H1 (cell line): Measurements from ENCODE around the gene LARP4B. TPM values are rescaled to one million over a fixed set of nuclear protein-coding genes. Genes with fewer than 3 reads are reported as not detected.

Experiments used
- CTCF ChIA-PET: fragments of 300-600 bp; sonication (Branson Sonifier 250); formaldehyde crosslinking; loops from one replicate; lab custom pipeline; 2021; ENCODE audit not compliant: partially characterized antibody; lab: Charles Lee
- POLR2A ChIA-PET: fragments of 300-600 bp; sonication (Branson Sonifier 250); formaldehyde crosslinking; loops from one replicate; lab custom pipeline; 2021; ENCODE audit warnings: inconsistent platforms; ENCODE audit not compliant: partially characterized antibody; lab: Charles Lee
- DNase-seq, 2 experiments: peaks; one replicate each; pipeline versions ENCODE4 v3.0.0 to v3.0.0-alpha.2; 2010 to 2022; ENCODE audit warnings: low spot score in 2 of 2, low read depth in 1 of 2, mixed read lengths in 1 of 2
- FAIRE-seq: peaks from 2 replicates; lab custom pipeline; 2011; peaks lifted over from hg19 to GRCh38; lab: Jason Lieb, UNC
- H2AFZ ChIP-seq: 2 replicates; pipeline ENCODE4 v1.8.1; 2012; ENCODE audit warnings: low read length, inconsistent platforms
- H2AK5ac ChIP-seq: 2 replicates; pipeline ENCODE4 v1.6.1; 2013; ENCODE audit warnings: low read depth, low read length
- H2BK120ac ChIP-seq: replicated peaks from 2 replicates; pipeline ENCODE3; 2013; ENCODE audit warnings: low read depth, low read length, inconsistent platforms
- H2BK12ac ChIP-seq: 2 replicates; pipeline ENCODE4 v1.6.1; 2013; ENCODE audit warnings: low read depth, low read length
- H2BK15ac ChIP-seq: 2 replicates; pipeline ENCODE4 v1.6.1; 2013; ENCODE audit warnings: low read length
- H2BK20ac ChIP-seq: 2 replicates; pipeline ENCODE4 v1.6.1; 2013; ENCODE audit warnings: low read length
- H2BK5ac ChIP-seq: 2 replicates; pipeline ENCODE4 v1.6.1; 2013; ENCODE audit warnings: low read depth, low read length
- H3K14ac ChIP-seq: 2 replicates; pipeline ENCODE4 v1.6.1; 2013; ENCODE audit warnings: inconsistent platforms; ENCODE audit not compliant: insufficient read length
- H3K18ac ChIP-seq: 2 replicates; pipeline ENCODE4 v1.6.1; 2013; ENCODE audit warnings: low read length; ENCODE audit errors: extremely low read depth
- H3K23ac ChIP-seq: 2 replicates; pipeline ENCODE4 v1.6.1; 2013; ENCODE audit warnings: inconsistent platforms; ENCODE audit not compliant: insufficient read length
- H3K23me2 ChIP-seq: 2 replicates; pipeline ENCODE4 v1.6.1; 2013; ENCODE audit warnings: low read depth, low read length
- H3K27ac ChIP-seq: 2 replicates; pipeline ENCODE4 v1.6.1; 2011; ENCODE audit warnings: low read depth, low read length, inconsistent platforms
- H3K27me3 ChIP-seq, 4 experiments: replicated peaks in 1 of 4; 1 replicate in 1 of 4; 2 replicates in 3 of 4; pipeline versions ENCODE4 v1.6.1 to v1.8.1; 2011 to 2013; ENCODE audit warnings: low read length in 3 of 4, mild to moderate bottlenecking in 3 of 4, inconsistent platforms in 2 of 4, mixed read lengths in 2 of 4, moderate library complexity in 1 of 4; ENCODE audit not compliant: control insufficient read depth in 3 of 4, insufficient read depth in 3 of 4; ENCODE audit errors: extremely low read depth in 1 of 4
- H3K36me3 ChIP-seq, 4 experiments: 2 replicates each; pipeline versions ENCODE4 v1.6.1 to v1.8.1; 2011 to 2013; ENCODE audit warnings: mild to moderate bottlenecking in 4 of 4, low read length in 3 of 4, moderate library complexity in 2 of 4, control low read depth in 1 of 4, inconsistent platforms in 1 of 4; ENCODE audit not compliant: insufficient read depth in 4 of 4, control insufficient read depth in 2 of 4
- H3K4ac ChIP-seq: replicated peaks from 2 replicates; pipeline ENCODE3; 2013; ENCODE audit warnings: low read length, low read depth, mixed read lengths, inconsistent platforms; ENCODE audit not compliant: insufficient read length
- H3K4me1 ChIP-seq, 4 experiments: replicated peaks in 1 of 4; 1 replicate in 1 of 4; 2 replicates in 3 of 4; pipeline versions ENCODE4 v1.6.1 to v1.8.1; 2011 to 2013; ENCODE audit warnings: low read length in 3 of 4, inconsistent platforms in 2 of 4, mixed read lengths in 1 of 4; ENCODE audit not compliant: insufficient read depth in 4 of 4, control insufficient read depth in 3 of 4
- H3K4me2 ChIP-seq, 2 experiments: 2 replicates each; pipeline versions ENCODE4 v1.6.1 to v1.8.1; 2011 to 2013; ENCODE audit warnings: low read depth in 2 of 2, low read length in 2 of 2, control low read depth in 1 of 2, inconsistent platforms in 1 of 2, mild to moderate bottlenecking in 1 of 2; ENCODE audit not compliant: insufficient read depth in 1 of 2
- H3K4me3 ChIP-seq, 4 experiments: fragments of 200-600, 300-600 bp in 1 of 4; sonication (generic), shearing (Covaris generic), sonication (Bioruptor Twin) in 1 of 4; 2 replicates each; pipeline versions ENCODE4 v1.5.1 to v1.8.1; 2011 to 2016; ENCODE audit warnings: low read length in 4 of 4, low read depth in 3 of 4, control low read depth in 2 of 4, inconsistent platforms in 2 of 4, mild to moderate bottlenecking in 2 of 4, mixed read lengths in 1 of 4, moderate library complexity in 1 of 4; ENCODE audit not compliant: insufficient read depth in 2 of 4; ENCODE audit errors: extremely low read depth in 1 of 4
- H3K56ac ChIP-seq: replicated peaks from 2 replicates; pipeline ENCODE3; 2013; ENCODE audit warnings: low read depth, mild to moderate bottlenecking, mixed read lengths, low read length, inconsistent platforms; ENCODE audit not compliant: insufficient read length
- H3K79me1 ChIP-seq: 2 replicates; pipeline ENCODE4 v1.6.1; 2013; ENCODE audit warnings: low read depth, low read length, control low read depth
- H3K79me2 ChIP-seq, 2 experiments: 2 replicates each; pipeline versions ENCODE4 v1.6.1 to v1.8.1; 2012 to 2013; ENCODE audit warnings: low read length in 2 of 2, mild to moderate bottlenecking in 2 of 2, inconsistent platforms in 1 of 2; ENCODE audit not compliant: insufficient read depth in 2 of 2, control insufficient read depth in 1 of 2
- H3K9ac ChIP-seq, 4 experiments: replicated peaks in 1 of 4; 1 replicate in 1 of 4; 2 replicates in 3 of 4; pipeline versions ENCODE4 v1.6.1 to v1.8.1; 2011 to 2013; ENCODE audit warnings: low read depth in 3 of 4, low read length in 3 of 4, control low read depth in 2 of 4, mild to moderate bottlenecking in 2 of 4, moderate library complexity in 2 of 4, inconsistent platforms in 1 of 4; ENCODE audit errors: extremely low read depth in 1 of 4
- H3K9me3 ChIP-seq, 2 experiments: 2 replicates each; pipeline versions ENCODE4 v1.6.1 to v1.8.1; 2012 to 2013; ENCODE audit warnings: mild to moderate bottlenecking in 2 of 2, moderate library complexity in 2 of 2, control low read depth in 1 of 2, inconsistent platforms in 1 of 2, low read depth in 1 of 2, low read length in 1 of 2, mixed read lengths in 1 of 2; ENCODE audit not compliant: insufficient read depth in 2 of 2
- H4K20me1 ChIP-seq, 2 experiments: replicated peaks in 1 of 2; 2 replicates each; pipeline versions ENCODE3 to v1.8.1; 2011 to 2013; ENCODE audit warnings: inconsistent platforms in 2 of 2, low read length in 2 of 2, mild to moderate bottlenecking in 1 of 2; ENCODE audit not compliant: insufficient read depth in 2 of 2, control insufficient read depth in 1 of 2
- H4K5ac ChIP-seq: 2 replicates; pipeline ENCODE4 v1.6.1; 2013; ENCODE audit warnings: low read length, low read depth, mixed read lengths, inconsistent platforms; ENCODE audit not compliant: insufficient read length
- H4K8ac ChIP-seq: 2 replicates; pipeline ENCODE4 v1.8.0; 2013; ENCODE audit warnings: mild to moderate bottlenecking, moderate library complexity, low read length, inconsistent platforms; ENCODE audit not compliant: insufficient read depth; ENCODE audit errors: extremely low read depth
- H4K91ac ChIP-seq: replicated peaks from 2 replicates; pipeline ENCODE3; 2013; ENCODE audit warnings: low read length, mixed read lengths, inconsistent platforms; ENCODE audit not compliant: insufficient read length
- CBX5 ChIP-seq: fragments of 300-800, 300-1000 bp; sonication (generic); IDR thresholded peaks from 2 replicates; pipeline ENCODE4 v1.7.1; 2016; ENCODE audit warnings: antibody characterized with exemption, low read length, low read depth
- EZH2 ChIP-seq: fragments of 200-600 bp; sonication (generic); IDR thresholded peaks from 2 replicates; pipeline ENCODE4 v1.7.1; 2012; ENCODE audit warnings: low read depth, mild to moderate bottlenecking, moderate library complexity, low read length, inconsistent platforms; ENCODE audit not compliant: severe bottlenecking
- WGBS, 2 experiments: shearing (Covaris generic) in 1 of 2; methylation state at CpG; one replicate each; pipeline versions ENCODE4 v1.1.6 to v1.1.7; 2013 to 2015; ENCODE audit warnings: low lambda C conversion rate in 2 of 2, mixed read lengths in 2 of 2, inconsistent platforms in 1 of 2, low coverage in 1 of 2, missing lambda C conversion rate in 1 of 2; ENCODE audit not compliant: insufficient replicate concordance in 2 of 2, insufficient coverage in 1 of 2, insufficient read length in 1 of 2; ENCODE audit errors: extremely low coverage in 1 of 2, missing lambda C conversion rate in 1 of 2; 5-methylcytosine and 5-hydroxymethylcytosine counted together
- polyA plus RNA-seq, 7 experiments: library from polyadenylated mRNA; depleted of rRNA in 3 of 7; stranded (reverse) in 5 of 7; unstranded in 2 of 7; fragments of >200 nt in 5 of 7; fragments of 200-250 nt in 2 of 7; gene quantifications; 1 replicate in 5 of 7; 2 replicates in 1 of 7; 4 replicates in 1 of 7; pipeline versions ENCODE4 v1.2.1 to v1.2.3, GENCODE V29; 2011 to 2013; ENCODE audit warnings: missing spikeins in 2 of 7, mixed read lengths in 2 of 7
- total RNA-seq: library from RNA; stranded (reverse); fragmentation: NEBNext Ultra II Directional; extraction: Animal tissue kit (Norgen Biotek cat#: 25700); gene quantifications from 2 replicates; pipeline ENCODE4 v1.2.1, GENCODE V29; 2021

Gene LARP4B
- total and polyA plus RNA-seq, 2 of the 8 experiments (the other 6 are each of a cell fraction or from before 2014, with no cell fraction given) = 20.1 to 78.6 TPM

DNA sequence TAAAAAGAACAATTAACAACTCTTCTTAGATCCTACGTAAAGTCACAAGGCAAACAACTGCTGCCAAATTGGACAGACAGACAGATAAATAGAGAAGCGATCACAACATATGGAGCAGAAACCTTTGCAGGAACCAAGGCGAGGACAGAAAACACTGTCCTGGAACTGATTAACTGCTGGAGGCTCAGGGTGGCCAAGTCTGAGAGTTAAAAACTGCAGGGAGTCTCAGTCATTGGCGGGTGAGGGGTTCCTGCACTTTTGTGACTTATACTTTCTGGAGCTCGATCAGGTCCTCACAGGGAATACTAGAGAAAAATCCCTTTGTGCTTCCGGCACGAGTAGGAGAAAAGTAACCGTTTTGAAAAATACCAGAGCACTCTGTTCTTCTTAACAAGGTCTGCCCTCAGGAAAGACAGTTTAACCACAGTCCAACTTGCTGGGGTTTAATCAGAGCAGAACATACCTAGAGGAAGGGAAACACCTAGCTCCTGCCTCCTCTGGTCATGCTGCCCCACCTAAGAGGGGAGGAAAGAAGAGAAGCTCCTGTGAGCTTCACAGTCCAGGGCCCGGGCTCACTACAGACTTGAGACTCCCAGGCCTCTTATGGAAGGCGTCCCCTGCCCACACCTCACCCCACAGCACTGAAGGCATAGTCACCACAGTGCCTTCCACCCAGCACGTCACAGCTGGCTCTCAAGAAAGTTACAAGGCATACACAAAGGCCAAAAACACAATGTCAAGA lies 74.9 kb downstream of the LARP4B start:
- Histone ChIP-seq H3K4ac (no peak overlapping the region), H3K4me1 (peaks cover 0 to 3% (median 0%) of the 10 kb centered on the region in 4 experiments; a peak in 3 of 7 replicates), H2BK5ac (no peak overlapping the region), H3K18ac (no peak overlapping the region), H4K8ac (peak overlapping the region; percentile 31; the same call in 1 of the 2 replicates), H3K4me3 (no peak overlapping the region), H3K23me2 (no peaks in the 10 kb centered on the region), H2AFZ (no peak overlapping the region), H2BK12ac (no peak overlapping the region), H4K91ac (no peak overlapping the region), H3K23ac (no peak overlapping the region), H3K79me1 (peaks cover 9% of the 10 kb centered on the region), H3K14ac (no peak overlapping the region), H4K5ac (no peak overlapping the region), H3K27me3 (no peaks in the 10 kb centered on the region), H3K36me3 (peaks cover 3 to 41% (median 12%) of the 10 kb centered on the region in 4 experiments; a peak in 6 of 8 replicates), H3K56ac (no peak overlapping the region), H3K79me2 (peaks cover 0 to 52% of the 10 kb centered on the region in 2 experiments; a peak in 2 of 4 replicates), H3K27ac (no peak overlapping the region), H4K20me1 (peaks cover 0 to 3% of the 10 kb centered on the region in 2 experiments), H2BK20ac (no peak overlapping the region), H2BK15ac (no peak overlapping the region), H3K9ac (no peak overlapping the region; a peak in 1 of 7 replicates), H3K4me2 (no peak overlapping the region), H3K9me3 (no peaks in the 10 kb centered on the region; a peak in 1 of 4 replicates), H2BK120ac (no peak overlapping the region), H2AK5ac (no peak overlapping the region)
- POLR2A ChIA-PET = interaction anchor here (1.0 to 1.5 kb wide), 2 partner anchors 11 to 13 kb away, joined by 3 to 5 read pairs; no protein-coding TSS in a partner anchor
- DNase-seq (no peak), FAIRE-seq (no peak)
- TF ChIP-seq CBX5 = no peak
- no peak for TF ChIP-seq EZH2
- 85% methylated on average over 11 of the region's 11 CpGs; no CpG with 5 or more reads in 1 of the 2 experiments for WGBS, 2 experiments
- CTCF ChIA-PET = interaction anchor here (1.2 kb wide), 1 partner anchor 8 kb away, joined by 3 read pairs; no protein-coding TSS in a partner anchor
